HCT116 (cell line): Measurements from ENCODE around the gene JAG1. TPM values are rescaled to one million over a fixed set of nuclear protein-coding genes. Genes with fewer than 3 reads are reported as not detected.

ENCODE experiments used
- ATAC-seq: fragments of 200-7000 bp; cut with Tn5 transposase; 2 replicates; pipeline ENCODE4 v1.9.1; 2020; ENCODE audit warnings: mild to moderate bottlenecking, moderate library complexity
- BruUV-seq: library from RNA; stranded (reverse); fragments of 400-500 nt; replicated peaks from 2 replicates; lab custom pipeline; 2021; lab: Mats Ljungman, UMichigan
- CTCF ChIA-PET: fragments of 300-600 bp; sonication (Branson Sonifier 250); formaldehyde crosslinking; loops from one replicate; lab custom pipeline; 2021; ENCODE audit warnings: antibody characterized with exemption; lab: Charles Lee
- POLR2A ChIA-PET: fragments of 300-600, 350-600 bp; sonication (Branson Sonifier 250); formaldehyde crosslinking; loops from one replicate; lab custom pipeline; 2021; ENCODE audit warnings: antibody characterized with exemption; lab: Charles Lee
- RAD21 ChIA-PET, 2 experiments: fragments of 300-600 bp; sonication (Branson Sonifier 250); formaldehyde crosslinking; loops; one replicate each; lab custom pipeline; 2023; ENCODE audit warnings: low total read pairs in 2 of 2; ENCODE audit not compliant: uncharacterized antibody in 2 of 2, unreplicated experiment in 2 of 2, low non-redundant PET in 1 of 2; lab: Charles Lee
- DNase-seq: peaks from one replicate; pipeline ENCODE4 v3.0.0-alpha.2; 2010; ENCODE audit warnings: low read depth, low spot score
- H2AFZ ChIP-seq: fragments of 200-600 bp; shearing (Covaris generic), sonication (generic); 2 replicates; pipeline ENCODE4 v1.6.1; 2017; ENCODE audit warnings: low read depth, mixed run types, mixed read lengths, antibody characterized with exemption, low read length; ENCODE audit not compliant: poor library complexity, severe bottlenecking
- H3K27ac ChIP-seq: 2 replicates; pipeline ENCODE4 v1.5.1; 2012; ENCODE audit warnings: low read depth, low read length
- H3K27me3 ChIP-seq: fragments of 200-600 bp; sonication (generic); 2 replicates; pipeline ENCODE4 v1.6.1; 2016; ENCODE audit warnings: mixed run types, low read length, mixed read lengths; ENCODE audit not compliant: insufficient read depth
- H3K36me3 ChIP-seq, 2 experiments: fragments of 200-500 bp in 1 of 2; fragments of 200-600 bp in 1 of 2; sonication (Bioruptor generic) in 1 of 2; sonication (generic) in 1 of 2; 2 replicates each; pipeline versions ENCODE4 v1.5.1 to v1.6.1; 2014 to 2016; ENCODE audit warnings: low read length in 2 of 2, inconsistent platforms in 1 of 2, mixed read lengths in 1 of 2, mixed run types in 1 of 2; ENCODE audit not compliant: insufficient read depth in 2 of 2, control insufficient read depth in 1 of 2
- H3K4me1 ChIP-seq, 2 experiments: fragments of 200-600 bp in 1 of 2; sonication (generic) in 1 of 2; 2 replicates each; pipeline versions ENCODE4 v1.5.1 to v1.6.1; 2012 to 2017; ENCODE audit warnings: low read length in 2 of 2, inconsistent platforms in 1 of 2, mild to moderate bottlenecking in 1 of 2, mixed read lengths in 1 of 2, mixed run types in 1 of 2, moderate library complexity in 1 of 2; ENCODE audit not compliant: insufficient read depth in 2 of 2, control insufficient read depth in 1 of 2
- H3K4me2 ChIP-seq: fragments of 200-600 bp; sonication (generic); 2 replicates; pipeline ENCODE4 v1.6.1; 2017; ENCODE audit warnings: mixed run types, low read length, mixed read lengths
- H3K4me3 ChIP-seq, 2 experiments: fragments of 200-600 bp in 1 of 2; sonication (generic) in 1 of 2; replicated peaks in 1 of 2; 2 replicates each; pipeline ENCODE4 v1.5.1; 2011 to 2016; ENCODE audit warnings: low read length in 2 of 2, control low read depth in 1 of 2, low read depth in 1 of 2, mild to moderate bottlenecking in 1 of 2, mixed read lengths in 1 of 2, mixed run types in 1 of 2
- H3K79me2 ChIP-seq: fragments of 200-600 bp; sonication (generic); 2 replicates; pipeline ENCODE4 v1.6.1; 2017; ENCODE audit warnings: mild to moderate bottlenecking, mixed run types, low read length, moderate library complexity, mixed read lengths; ENCODE audit not compliant: insufficient read depth
- H3K9ac ChIP-seq: fragments of 200-600 bp; sonication (generic); 2 replicates; pipeline ENCODE4 v1.6.1; 2016; ENCODE audit warnings: low read length, mixed read lengths
- H3K9me2 ChIP-seq: fragments of 200-600 bp; sonication (generic), shearing (Covaris generic); 2 replicates; pipeline ENCODE4 v1.6.1; 2017; ENCODE audit warnings: mixed run types, mild to moderate bottlenecking, moderate library complexity; ENCODE audit not compliant: insufficient read depth
- H3K9me3 ChIP-seq, 2 experiments: fragments of 200-500 bp in 1 of 2; fragments of 200-600 bp in 1 of 2; sonication (Bioruptor generic) in 1 of 2; sonication (generic) in 1 of 2; 2 replicates each; pipeline ENCODE4 v1.6.1; 2014 to 2017; ENCODE audit warnings: low read length in 2 of 2, mixed read lengths in 2 of 2, inconsistent platforms in 1 of 2, low read depth in 1 of 2, mild to moderate bottlenecking in 1 of 2, mixed run types in 1 of 2, moderate library complexity in 1 of 2; ENCODE audit not compliant: control insufficient read depth in 1 of 2, insufficient read depth in 1 of 2
- H4K20me1 ChIP-seq: fragments of 200-600 bp; sonication (generic), shearing (Covaris generic); 2 replicates; pipeline ENCODE4 v1.6.1; 2017; ENCODE audit warnings: mixed run types, mild to moderate bottlenecking, moderate library complexity; ENCODE audit not compliant: insufficient read depth
- ATF3 ChIP-seq: IDR thresholded peaks from 2 replicates; pipeline ENCODE4 v1.6.1; 2012
- CBX3 ChIP-seq: IDR thresholded peaks from 2 replicates; pipeline ENCODE4 v1.6.1; 2012; ENCODE audit warnings: low read depth
- CTCF ChIP-seq, 3 experiments: fragments of 200-600 bp in 1 of 3; sonication (generic) in 1 of 3; IDR thresholded peaks in 2 of 3; conservative IDR thresholded peaks in 1 of 3; 2 replicates each; pipeline ENCODE4 v1.5.1; 2012 to 2017; ENCODE audit warnings: low read depth in 2 of 3, low read length in 2 of 3, antibody characterized with exemption in 1 of 3, borderline replicate concordance in 1 of 3, control low read depth in 1 of 3, mild to moderate bottlenecking in 1 of 3, mixed read lengths in 1 of 3, mixed run types in 1 of 3, moderate library complexity in 1 of 3; ENCODE audit not compliant: insufficient read depth in 1 of 3
- ELF1 ChIP-seq: IDR thresholded peaks from 2 replicates; pipeline ENCODE4 v1.6.1; 2012; ENCODE audit warnings: low read depth, borderline replicate concordance
- EZH2phosphoT487 ChIP-seq: fragments of 200-600 bp; IDR thresholded peaks from 2 replicates; pipeline ENCODE4 v1.6.1; 2018; ENCODE audit warnings: antibody characterized with exemption, borderline replicate concordance
- FOSL1 ChIP-seq: IDR thresholded peaks from 2 replicates; pipeline ENCODE4 v1.6.1; 2012; ENCODE audit warnings: low read depth
- MAX ChIP-seq: IDR thresholded peaks from 2 replicates; pipeline ENCODE4 v1.6.1; 2012
- RAD21 ChIP-seq: IDR thresholded peaks from 2 replicates; pipeline ENCODE4 v1.6.1; 2012; ENCODE audit warnings: low read depth, mild to moderate bottlenecking
- REST ChIP-seq: IDR thresholded peaks from 2 replicates; pipeline ENCODE4 v1.6.1; 2012; ENCODE audit warnings: low read depth
- SP1 ChIP-seq: IDR thresholded peaks from 2 replicates; pipeline ENCODE4 v1.6.1; 2012; ENCODE audit warnings: low read depth
- YY1 ChIP-seq: IDR thresholded peaks from 2 replicates; pipeline ENCODE4 v1.6.1; 2011; ENCODE audit warnings: low read length, low read depth, moderate library complexity, mild to moderate bottlenecking; ENCODE audit not compliant: insufficient replicate concordance; ENCODE audit errors: extremely low read depth
- ZNF274 ChIP-seq: fragments of 200-500 bp; sonication (Bioruptor generic); IDR thresholded peaks from 2 replicates; pipeline ENCODE4 v1.6.1; 2014; ENCODE audit warnings: mild to moderate bottlenecking, low read depth, low read length, inconsistent platforms
- intact Hi-C: fragments of 100-400 bp; cut with micrococcal nuclease; formaldehyde crosslinking; loops from 2 replicates; pipeline ENCODE4 v1.10.0; 2022
- total RNA-seq: library from RNA; stranded (reverse); gene quantifications from one replicate; pipeline ENCODE4 v1.2.1, GENCODE V29; 2021; ENCODE audit not compliant: unreplicated experiment

Gene JAG1
- total RNA-seq, 1 experiment from 2014 or later = 31.9 TPM

GRCh38 chr20:10720565-10720964, 46.8 kb upstream of the JAG1 start:
- no peaks in the 10 kb centered on the region for H4K20me1 ChIP-seq
- no peak overlapping the region for H3K27ac ChIP-seq
- DNase-seq (no peak), ATAC-seq (no peak)
- no peak overlapping the region for H3K4me2 ChIP-seq
- H3K36me3 ChIP-seq = no peaks in the 10 kb centered on the region
- H3K9me3 ChIP-seq = no peaks in the 10 kb centered on the region
- H2AFZ ChIP-seq = no peak overlapping the region
- H3K27me3 ChIP-seq = no peaks in the 10 kb centered on the region
- no peaks in the 10 kb centered on the region for H3K9me2 ChIP-seq
- BruUV-seq = no TSS peak
- H3K79me2 ChIP-seq = no peaks in the 10 kb centered on the region
- ChIA-PET RAD21 (no interaction called here), POLR2A (no interaction called here), CTCF (no interaction called here)
- no peak overlapping the region for H3K9ac ChIP-seq
- TF ChIP-seq CBX3 (no peak), ZNF274 (no peak), EZH2phosphoT487 (no peak), FOSL1 (no peak), MAX (no peak), YY1 (no peak), ATF3 (no peak), ELF1 (no peak), RAD21 (no peak), REST (no peak), SP1 (no peak), CTCF (IDR thresholded peaks at IDR 0.05 in 2 of 3, conservative IDR thresholded peaks at IDR 0.05 in 1 of 3; ENCODE audit: borderline replicate concordance in 1 of 3, insufficient read depth in 1 of 3, low read depth in 2 of 3, low read length in 2 of 3) (no peak)
- TF ChIP-seq, all 23 proteins: peak for 0
- Histone ChIP-seq H3K4me3 (no peak overlapping the region), H3K4me1 (peaks cover 0 to 10% of the 10 kb centered on the region in 2 experiments; a peak in 2 of 4 replicates)
- intact Hi-C loops = no loop called here
